Ramos (cell line): ENCODE measurements around the gene TRPC3.

Source experiments
- in situ Hi-C: fragments of 300-500 bp; cut with MboI; formaldehyde crosslinking; loops from one replicate; pipeline ENCODE4 v1.14.3; 2022; ENCODE audit warnings: low sequenced_read_pairs; ENCODE audit not compliant: unreplicated experiment

The TRPC3 gene

DNA sequence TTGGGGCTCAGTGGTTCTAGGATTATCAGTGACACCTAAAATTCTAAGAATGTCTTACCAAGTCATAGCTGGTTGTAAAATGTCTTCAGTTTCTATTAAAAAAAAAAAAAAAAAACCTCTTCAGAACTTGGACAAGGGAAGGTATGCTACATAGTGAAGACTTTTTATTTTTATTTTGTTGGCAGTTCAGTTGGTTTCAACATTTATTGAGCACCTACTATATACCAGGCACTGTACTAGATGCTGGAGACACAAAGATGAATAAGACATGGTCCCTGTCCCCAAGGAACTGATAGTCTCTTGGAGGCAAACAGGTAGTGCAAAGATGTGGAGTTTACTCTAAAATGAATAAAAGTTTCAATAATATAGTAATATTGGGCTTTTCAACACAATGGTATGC, 72.7 kb downstream of the TRPC3 start:
- in situ Hi-C loops: no loop called here

- in situ Hi-C loops: no loop called here
Measured at GRCh38 chr4:121877041-121877773, 74.7 kb downstream of the TRPC3 start.

DNA sequence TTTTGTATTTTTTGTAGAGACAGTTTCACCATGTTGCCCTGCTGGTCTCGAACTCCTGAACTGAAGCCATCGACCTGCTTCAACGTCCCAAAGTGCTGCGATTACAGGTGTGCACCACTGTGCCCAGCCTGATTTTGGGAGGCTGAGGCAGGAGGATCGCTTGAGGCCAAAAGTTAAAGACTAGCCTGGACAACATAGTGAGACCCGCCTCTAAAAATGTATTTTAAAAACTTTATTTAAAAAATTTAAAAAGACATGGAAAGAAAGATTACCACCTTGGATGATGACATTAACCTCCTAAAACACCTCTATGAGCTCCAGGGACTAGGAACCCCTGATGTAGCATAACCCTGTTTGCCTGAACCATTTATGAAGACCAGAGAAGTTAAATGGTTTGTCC, 75.8 kb downstream of the TRPC3 start:
- in situ Hi-C loops: no loop called here

- in situ Hi-C loops: no loop called here
Measured at GRCh38 chr4:121875652-121876051, 76.2 kb downstream of the TRPC3 start.

DNA sequence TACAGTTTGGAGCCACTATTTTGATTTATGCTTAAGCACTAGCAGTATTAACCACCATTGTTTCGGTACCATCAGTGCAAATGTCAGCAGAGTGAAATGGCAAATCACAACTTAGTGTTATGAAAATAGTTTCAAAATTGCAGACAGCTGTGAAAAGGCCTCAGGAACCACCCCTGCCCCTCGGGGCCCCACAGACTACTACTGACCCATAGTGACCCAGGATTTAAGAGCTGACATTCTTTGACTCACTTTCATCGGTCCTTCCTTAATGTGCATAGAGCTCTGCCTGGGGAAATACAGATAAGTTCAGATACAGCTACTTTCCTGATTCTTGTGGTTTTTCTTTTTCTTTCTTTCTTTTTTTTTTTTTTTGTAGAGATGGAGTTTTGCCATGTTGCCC, 78.3 kb downstream of the TRPC3 start:
- in situ Hi-C loops: no loop called here

DNA sequence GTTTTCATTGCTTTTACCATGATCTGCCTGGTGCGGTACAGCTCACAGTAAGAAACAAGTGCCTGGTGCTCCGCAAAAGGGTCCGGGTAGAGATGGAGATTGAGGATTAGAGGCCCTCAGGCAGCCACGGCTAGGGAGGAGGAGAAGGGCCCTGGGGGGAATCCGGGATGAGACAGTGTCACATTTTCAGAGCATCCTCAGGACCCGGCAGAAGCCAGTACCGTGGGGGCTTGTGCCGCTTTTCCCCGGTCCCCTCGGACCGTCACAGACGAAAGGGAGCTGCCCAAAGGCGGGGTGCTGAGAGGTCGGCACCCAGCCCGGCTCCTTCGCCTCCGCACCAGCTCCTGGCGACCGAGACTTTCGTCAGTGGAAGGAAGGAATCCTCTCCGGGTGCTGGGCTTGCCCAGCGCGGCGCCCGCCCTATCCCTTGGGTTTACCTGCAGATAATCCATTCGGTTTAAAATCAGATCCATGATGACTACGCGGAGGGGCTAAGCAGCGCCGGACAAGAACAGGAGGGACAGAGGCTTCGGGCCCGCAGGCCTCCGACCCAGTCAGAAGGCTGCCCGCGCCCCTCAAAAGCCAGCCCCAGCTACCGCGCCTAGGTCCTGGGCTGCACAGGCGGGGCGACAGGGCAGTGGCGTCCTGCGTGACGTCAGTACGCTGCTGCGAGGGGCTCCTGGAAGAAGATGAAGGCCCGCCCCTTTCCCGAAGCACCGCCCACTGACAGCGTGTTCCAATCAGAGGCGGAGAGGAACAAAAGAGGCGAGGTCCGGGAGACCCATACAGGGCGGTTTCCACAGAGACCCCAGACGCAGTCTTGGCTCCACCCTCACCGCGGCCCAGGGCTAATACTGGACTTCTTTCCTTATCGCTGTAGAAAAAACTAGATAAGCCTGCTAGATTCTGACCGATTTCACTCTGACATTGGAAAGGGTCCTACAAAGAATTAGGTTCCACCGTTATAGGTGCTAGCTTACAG, 81.7 kb downstream of the TRPC3 start, which contains the start of gene BBS7:
Gene BBS7 (minus strand): TSS at position 634 of the 982 bp plus-strand sequence. CDS start 161 bp downstream, at position 473.
- in situ Hi-C loops: no loop called here

DNA sequence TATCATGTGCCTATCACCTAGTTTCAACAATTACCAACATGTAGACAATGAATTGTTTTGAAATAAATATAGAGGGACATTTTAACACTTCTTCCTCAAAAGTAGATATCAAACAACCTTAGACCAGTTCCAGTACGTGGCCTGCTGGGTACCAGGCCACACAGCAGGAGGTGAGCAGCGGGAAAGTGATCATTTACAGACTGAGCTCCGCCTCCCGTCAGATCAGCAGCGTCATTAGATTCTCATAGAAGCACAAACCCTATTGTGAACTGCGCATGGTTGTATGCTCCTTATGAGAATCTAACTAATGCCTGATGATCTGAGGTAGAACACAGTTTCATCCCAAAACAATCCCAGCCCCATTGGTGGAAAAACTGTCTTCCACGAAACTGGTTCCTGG, 88.1 kb downstream of the TRPC3 start:
- in situ Hi-C loops: no loop called here

GRCh38 chr4:121861426-121861825, 90.4 kb downstream of the TRPC3 start:
- in situ Hi-C loops: no loop called here

DNA sequence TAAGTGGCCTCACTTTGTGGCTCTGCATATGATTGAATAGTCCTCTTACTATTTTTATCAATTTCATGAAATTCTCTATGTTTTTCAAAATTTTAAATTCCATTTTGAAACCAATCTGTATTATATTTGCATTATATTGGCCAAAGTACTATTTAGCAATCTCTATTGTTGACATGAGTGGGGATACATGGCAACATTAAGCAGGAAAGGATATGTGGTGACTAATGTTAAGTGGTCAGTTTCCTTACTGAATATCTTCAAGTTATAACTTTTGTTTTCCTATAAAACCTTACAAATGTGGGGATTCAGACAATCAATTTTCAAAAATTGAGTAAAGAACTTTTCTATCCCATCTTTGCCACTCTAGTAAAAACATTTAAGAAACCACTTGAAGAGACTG, 91.7 kb downstream of the TRPC3 start:
- in situ Hi-C loops: no loop called here

DNA sequence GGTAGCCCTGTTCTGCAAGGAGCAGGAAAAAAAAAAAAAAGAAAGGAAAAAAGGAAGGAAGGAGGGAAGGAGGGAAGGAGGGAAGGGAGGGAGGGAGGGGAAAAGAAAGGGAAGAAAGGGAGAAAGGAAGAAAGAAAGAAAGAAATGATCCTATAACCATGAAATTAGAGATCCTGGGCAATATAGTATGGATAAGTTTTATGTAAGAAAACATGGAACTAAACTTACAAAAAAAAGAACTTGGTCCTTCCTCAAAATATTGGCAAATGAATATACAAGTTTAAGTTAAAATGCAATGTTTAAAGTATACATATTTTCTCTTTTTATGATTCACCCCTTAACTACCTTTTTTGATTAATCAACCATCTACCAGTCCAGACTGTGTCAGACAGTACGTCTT, 100.5 kb downstream of the TRPC3 start:
- in situ Hi-C loops: no loop called here

GRCh38 chr4:121846662-121847061, 105.2 kb downstream of the TRPC3 start:
- in situ Hi-C loops: no loop called here

- in situ Hi-C loops: no loop called here
Measured at GRCh38 chr4:121842862-121843261, 109.0 kb downstream of the TRPC3 start.

DNA sequence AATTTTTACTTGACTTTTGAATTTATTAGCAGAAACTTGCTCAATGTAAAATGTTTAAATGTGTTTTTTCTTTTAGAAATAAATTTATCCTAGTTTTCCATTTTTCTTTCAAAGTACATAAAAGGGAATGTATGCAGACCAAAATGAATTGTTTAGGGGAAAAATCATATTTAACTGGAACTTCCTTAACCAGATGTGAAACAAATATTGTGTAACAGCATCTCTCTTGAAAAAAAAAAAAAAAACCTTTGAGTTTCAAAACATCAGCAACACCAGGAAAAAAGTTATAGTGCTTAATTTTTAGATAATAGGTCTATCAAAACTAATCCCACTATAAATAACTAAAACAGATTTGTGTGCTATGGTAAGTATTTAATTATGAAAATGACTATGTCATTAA, 113.7 kb downstream of the TRPC3 start:
- in situ Hi-C loops: no loop called here

- in situ Hi-C loops: no loop called here
Measured at GRCh38 chr4:121829511-121829910, 122.3 kb downstream of the TRPC3 start.
